NCI-H748 (cell line): ENCODE measurements around the gene IL22RA2.

Source experiments
- DNase-seq: peaks from one replicate; lab custom pipeline; 2025; ENCODE audit not compliant: unreplicated experiment; lab: John Stamatoyannopoulos, UW

IL22RA2 gene

DNA sequence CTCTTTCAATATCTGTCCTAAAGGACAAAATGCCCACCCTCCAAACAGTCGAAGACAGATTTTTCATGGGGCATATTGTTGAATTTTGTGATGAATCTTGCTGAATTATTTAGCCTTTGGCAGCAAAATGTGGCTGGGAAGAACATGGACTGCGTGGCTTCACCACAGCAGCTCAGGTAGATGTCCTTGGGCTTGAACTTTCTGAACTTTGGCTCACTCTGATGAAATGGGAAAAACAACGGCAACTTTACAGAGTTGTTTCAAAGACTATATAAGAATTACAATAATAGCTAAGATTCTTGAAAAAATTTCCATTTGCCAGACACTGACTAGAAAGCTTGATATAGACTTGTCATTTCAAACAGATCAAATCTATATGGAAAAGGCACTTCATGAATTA is 75.9 kb downstream of the IL22RA2 start:
- DNase-seq, result no peak

DNA sequence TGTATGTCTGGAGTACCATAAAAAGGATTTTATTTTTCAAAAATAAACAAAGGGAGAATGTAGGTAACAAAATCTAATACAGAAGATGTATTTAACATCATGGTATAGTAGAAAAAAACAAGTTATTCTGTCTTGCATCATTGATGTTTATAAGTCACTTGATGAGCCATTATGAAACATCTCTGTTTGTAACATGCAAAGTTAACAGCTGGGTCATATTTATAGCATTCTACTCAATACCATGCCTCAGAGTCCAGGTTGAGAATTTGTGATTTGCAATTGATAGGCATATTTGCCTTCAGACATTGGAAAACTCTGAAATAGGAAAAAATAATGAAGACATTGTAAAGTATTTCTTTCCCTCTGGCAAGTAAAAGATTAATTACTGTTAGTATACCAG is 76.4 kb downstream of the IL22RA2 start:
- DNase-seq, result no peak

DNA sequence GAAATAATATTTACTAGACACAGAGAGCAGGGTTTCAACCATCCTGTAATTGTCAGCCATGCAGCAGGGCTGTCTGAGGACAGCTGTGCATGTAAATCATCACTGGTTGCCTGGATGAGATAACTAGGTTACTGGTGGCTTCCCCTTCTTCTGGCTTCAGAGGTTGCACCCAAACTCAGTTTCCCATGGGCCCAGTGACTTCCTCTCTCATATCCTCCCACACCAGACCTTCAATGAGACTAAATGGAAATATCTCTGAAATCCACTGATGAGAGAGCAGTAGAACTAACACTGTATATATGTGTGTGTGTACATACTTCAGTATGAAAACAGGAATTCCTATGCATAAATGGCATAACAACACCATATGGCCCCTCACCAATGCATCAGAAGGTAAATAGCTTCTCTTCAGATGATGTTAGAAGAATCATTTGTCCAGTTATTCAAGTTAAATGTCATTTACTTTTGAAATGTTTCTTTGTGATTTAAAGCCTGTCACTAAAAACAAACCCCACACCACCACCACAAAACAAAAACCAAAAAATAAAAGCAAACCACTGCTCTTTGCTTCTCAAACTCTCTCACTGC is 77.7 kb downstream of the IL22RA2 start:
- DNase-seq, result no peak

DNA sequence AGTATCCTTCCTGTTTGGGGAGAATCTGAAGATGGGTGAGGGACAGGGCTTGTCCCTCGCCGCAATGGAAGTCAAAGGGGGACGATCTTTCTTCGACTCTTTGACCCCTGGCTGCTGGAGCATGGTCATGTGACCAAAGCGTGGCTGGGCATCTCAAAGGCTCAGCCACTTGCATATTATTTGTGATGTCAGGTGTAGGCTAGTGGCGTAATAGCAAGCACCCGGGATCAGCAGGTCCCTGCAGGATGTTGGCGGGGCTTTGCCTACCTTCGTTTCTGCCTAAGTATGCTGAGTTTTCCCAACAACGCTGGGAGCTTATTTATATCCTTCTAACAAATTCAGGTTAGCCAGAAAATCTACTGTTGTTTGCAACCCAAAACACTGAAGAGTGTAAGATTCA is 78.4 kb downstream of the IL22RA2 start:
- no peak for DNase-seq

DNA sequence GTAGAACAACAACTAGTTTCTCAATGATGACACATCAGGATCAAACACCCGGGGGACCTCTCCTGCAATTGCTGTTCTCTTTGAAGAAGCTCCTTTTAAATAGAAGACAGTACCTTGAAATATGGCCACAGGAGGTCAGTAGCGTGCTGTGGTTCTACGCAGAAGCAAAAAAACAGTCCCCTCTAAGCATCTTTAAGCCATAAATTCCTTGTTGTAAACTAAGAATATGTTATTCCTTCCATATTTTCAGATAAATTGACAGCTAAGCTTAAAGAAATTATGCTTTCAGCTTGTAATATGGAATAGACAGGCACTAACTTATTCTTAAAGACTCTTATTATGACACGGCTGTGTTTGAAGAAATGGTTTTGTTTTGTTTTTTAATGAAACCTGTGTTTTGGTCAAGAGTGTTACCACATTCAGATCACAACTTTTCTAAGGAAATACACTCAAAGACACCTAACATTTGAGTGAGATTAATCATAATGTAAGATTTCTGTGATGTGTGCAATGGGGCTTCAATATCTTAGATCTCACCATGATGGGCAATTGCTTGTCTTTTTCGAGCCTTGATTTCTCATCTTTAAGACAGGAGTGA is 78.9 kb downstream of the IL22RA2 start:
- peak; percentile 81 for DNase-seq
